DMS114 treated with DMSO at 0.1 percent for 48 hours (cell line): Measurements from ENCODE around the gene ACTR2.
"Not testable (repeated sequence)": the region's sequence is repeated elsewhere in the genome, so short reads cannot be mapped to it uniquely, and the experiment has no call there.

Experiments
- DNase-seq: peaks from one replicate; lab custom pipeline; 2025; ENCODE audit not compliant: unreplicated experiment; lab: John Stamatoyannopoulos, UW

Gene ACTR2

DNA sequence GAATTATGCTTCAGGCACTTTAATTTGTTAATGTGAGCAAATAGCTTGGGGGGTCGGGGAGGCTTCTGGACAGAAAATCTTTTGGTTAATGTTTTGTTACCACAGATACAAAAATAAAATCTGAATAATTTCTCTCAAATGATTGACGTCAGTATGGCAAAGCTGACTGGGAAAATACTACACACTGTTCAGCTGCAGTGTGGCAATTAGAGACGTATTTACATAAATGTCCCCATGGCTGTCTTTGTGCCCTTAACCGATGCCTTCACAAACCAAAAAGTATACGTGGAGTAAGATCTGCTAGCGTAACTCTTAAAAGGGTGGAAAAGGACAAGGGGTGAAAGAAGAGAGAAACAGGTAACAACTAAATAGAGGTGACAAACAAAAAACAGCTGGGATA lies 83.4 kb downstream of the ACTR2 start:
- DNase-seq = no peak

GRCh38 chr2:65311596-65311995 lies 84.0 kb downstream of the ACTR2 start:
- DNase-seq = no peak

DNA sequence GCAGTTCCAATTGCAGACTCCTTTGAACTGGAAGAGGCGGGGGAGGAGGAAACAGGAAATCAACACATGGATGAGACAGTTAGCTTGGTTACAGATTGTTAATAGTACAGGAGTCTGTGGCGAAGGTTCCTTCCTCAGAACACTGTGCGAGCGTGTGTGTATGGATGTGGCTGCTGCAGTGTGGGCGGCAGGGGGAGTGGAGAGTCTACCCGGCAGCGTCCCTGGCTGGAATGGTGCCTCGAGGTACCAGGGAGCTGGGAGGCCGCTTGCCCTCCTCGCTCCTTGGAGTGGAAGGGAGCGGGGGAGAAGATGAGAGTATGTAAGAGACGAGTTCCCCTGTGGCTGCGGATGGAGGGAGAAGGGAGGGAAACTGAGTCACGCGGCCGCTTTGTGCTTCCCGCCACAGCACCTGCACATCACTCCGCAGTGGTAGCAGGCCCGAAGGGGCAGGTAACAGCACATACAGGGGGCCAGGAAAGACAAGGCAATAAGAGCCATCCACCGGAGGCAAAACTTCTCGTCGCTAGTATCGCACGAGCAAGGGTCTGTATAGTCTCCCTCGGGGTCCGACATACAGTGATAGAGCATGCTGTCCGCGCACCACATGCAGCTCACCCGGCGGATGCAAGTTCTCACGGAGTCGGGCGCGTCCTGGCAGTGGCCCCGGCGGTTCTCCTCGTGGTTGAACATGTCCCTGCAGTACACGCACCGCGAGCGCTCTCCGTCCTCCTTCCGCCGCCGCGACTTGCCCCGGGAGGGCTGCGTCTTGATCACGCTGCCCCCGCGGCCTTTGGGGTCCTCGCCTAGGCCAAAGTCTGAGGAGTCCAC lies 85.7 kb downstream of the ACTR2 start:
- DNase-seq = no peak

DNA sequence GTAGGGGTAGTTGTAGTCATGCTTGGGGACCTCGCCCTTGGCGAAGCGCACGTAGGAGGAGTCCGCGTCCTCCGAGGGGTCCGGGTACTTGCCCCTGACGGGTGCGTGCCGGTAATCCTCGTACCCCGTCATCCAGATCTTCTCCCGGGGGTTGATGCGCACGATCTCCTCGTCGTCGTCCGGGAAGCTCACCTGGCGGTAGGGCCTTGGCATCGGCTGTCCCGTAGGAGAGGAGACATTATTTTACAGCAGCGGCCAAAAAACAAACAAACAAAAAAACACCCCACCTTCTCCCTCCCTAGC lies 86.3 kb downstream of the ACTR2 start:
- no peak for DNase-seq

GRCh38 chr2:65314801-65315441 lies 87.3 kb downstream of the ACTR2 start:
- DNase-seq = no peak

DNA sequence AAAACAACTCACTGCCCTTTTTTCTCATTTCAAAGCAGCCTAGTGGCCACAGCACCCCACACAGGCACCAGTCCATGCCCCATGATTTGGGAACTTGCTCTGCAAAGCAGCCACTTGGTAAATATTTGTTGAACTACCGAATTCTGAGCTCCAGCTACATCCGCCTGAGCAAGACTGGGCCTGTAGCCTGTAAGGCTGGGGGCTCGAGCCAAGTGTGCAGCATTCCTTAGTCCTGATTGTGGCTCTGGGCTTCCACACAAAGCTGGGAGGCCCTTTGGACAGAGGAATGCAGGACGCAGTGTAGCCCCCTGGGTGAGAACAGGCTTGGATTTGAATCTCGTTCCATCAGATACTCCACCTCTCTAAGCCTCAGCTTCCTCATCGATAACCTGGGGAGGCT lies 88.4 kb downstream of the ACTR2 start:
- DNase-seq = no peak

- not testable (repeated sequence) for DNase-seq
These were observed 89.7 kb downstream of the ACTR2 start for GRCh38 chr2:65317351-65317750.

DNA sequence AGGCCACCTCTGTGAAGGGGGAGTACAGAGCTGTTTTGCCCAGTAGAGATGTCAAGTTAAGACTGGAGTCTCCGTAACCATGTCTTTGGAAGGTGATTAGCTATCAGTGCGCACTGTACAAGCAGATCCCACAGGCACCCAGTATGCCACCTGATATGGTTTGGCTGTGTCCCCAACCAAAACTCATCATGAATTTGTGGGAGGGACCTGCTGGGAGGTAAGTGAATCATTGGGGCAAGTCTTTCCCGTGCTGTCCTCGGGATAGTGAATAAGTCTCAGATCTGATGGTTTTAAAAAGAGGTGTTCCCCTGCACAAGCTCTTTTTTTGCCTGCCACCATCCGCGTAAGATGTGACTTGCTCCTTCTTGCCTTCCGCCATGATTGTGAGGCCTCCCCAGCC lies 90.2 kb downstream of the ACTR2 start:
- no peak for DNase-seq

DNA sequence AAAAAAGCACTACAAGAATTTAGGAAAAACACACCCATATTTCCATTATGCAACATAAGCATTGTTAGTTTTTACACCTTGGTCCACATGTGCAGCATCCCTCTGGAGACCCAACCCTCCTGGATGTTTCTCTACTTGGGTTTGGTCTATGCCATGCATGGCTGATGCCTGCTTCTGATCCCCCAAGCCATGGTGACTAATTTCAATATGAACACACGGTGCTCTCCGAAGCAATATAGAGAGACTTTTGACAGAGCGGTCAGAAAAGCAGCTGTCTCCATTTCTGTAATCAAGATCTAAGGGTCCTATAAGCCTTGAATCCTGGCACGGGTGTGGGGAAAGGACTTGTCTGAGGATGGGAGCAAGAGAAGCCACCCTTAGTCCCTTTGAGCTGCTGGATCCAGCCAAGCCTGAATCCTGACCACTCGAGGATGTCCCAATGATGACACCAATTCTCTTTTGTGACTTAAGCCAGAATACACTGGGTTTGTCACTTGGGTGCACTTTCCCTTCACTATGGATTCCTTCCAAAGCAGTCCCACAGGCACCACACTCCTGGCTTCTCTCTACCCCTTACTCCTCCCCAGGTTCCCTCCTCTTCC lies 91.5 kb downstream of the ACTR2 start:
- no peak for DNase-seq

GRCh38 chr2:65319674-65320041 lies 92.0 kb downstream of the ACTR2 start:
- DNase-seq = no peak

- DNase-seq = no peak
These were observed 92.6 kb downstream of the ACTR2 start for GRCh38 chr2:65320042-65320725.
